AG09309 (cell line): ENCODE data around the gene ANK2.

Experiments
- DNase-seq: peaks from one replicate; pipeline ENCODE4 v3.0.0-alpha.2; 2010; ENCODE audit warnings: low read depth
- H3K4me3 ChIP-seq: 2 replicates; pipeline ENCODE4 v1.5.1; 2011; ENCODE audit warnings: mild to moderate bottlenecking, low read depth, low read length, moderate library complexity; ENCODE audit not compliant: control insufficient read depth
- CTCF ChIP-seq: IDR thresholded peaks from 2 replicates; pipeline ENCODE4 v1.5.1; 2011; ENCODE audit warnings: mild to moderate bottlenecking, low read depth, low read length, inconsistent platforms; ENCODE audit not compliant: insufficient read depth, control insufficient read depth; ENCODE audit errors: missing control alignments

The ANK2 gene

GRCh38 chr4:113024388-113024787 lies 25.1 kb upstream of the ANK2 start:
- no peak overlapping the region for H3K4me3 ChIP-seq
- no peak for TF ChIP-seq CTCF
- DNase-seq = no peak

- TF ChIP-seq CTCF = no peak
- H3K4me3 ChIP-seq = no peak overlapping the region
- DNase-seq = no peak
Measured at GRCh38 chr4:113025416-113025815, 24.0 kb upstream of the ANK2 start.

DNA sequence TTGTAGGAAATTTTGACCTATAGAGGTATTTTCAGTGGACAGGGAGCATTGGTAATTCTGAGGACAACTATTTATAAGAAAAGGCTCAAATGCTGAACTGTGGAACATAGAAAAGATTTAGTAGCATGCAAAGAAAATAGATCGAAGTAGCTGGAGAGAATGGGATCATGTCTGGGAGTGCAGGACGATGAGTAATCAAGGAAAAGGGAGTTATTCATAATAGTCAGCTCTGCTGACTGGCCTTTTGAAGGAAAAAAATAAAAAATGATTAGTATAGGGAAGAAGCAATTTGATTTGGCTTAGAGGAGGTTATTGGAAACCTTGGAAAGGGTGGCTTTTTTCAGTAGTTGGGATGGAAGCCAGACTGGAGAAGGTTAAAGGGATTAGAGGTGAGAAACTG lies 22.9 kb upstream of the ANK2 start:
- no peak for DNase-seq
- no peak for TF ChIP-seq CTCF
- no peak overlapping the region for H3K4me3 ChIP-seq

DNA sequence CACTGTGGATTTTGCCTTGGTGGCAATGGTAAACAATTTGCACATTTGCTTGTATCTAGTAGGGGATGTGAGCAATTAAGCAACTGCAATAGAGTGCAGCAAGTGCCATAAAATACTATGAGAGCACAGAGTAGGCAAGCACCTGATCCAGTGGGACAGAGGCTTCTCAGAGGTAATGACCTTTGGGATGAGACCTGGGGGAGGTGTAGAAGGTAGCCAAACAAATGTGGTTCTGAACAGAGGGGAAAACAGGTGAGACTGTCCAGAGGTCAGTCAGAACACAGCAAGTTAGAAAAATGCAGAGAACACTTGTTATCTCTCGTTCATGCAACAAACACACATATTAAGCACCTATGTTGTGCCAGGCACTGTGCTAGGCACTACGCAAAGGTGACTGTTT lies 21.4 kb upstream of the ANK2 start:
- TF ChIP-seq CTCF = no peak

DNA sequence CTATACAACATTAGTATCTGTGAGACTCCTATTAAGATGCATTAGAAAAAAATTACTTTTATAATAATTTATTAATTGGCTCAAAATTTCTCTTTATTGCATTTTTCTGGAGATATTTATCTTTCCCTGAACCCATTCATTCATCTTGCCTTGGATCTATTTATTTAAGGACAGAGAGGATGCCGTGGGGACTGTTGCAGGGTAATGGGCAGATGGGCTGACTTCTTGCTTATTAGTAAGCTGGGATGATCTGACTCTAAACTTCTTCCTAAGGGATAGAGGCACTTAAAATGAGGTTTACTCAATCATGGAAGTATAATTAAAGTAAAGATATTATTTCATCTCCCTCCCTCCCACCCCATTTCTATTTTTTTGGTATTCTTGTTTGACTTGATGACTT lies 18.2 kb upstream of the ANK2 start:
- no peak overlapping the region for H3K4me3 ChIP-seq
- no peak for DNase-seq
- TF ChIP-seq CTCF = no peak

More for the DNA sequence above, 21.4 kb upstream of the ANK2 start:
- no peak for DNase-seq
- H3K4me3 ChIP-seq = no peak overlapping the region

DNA sequence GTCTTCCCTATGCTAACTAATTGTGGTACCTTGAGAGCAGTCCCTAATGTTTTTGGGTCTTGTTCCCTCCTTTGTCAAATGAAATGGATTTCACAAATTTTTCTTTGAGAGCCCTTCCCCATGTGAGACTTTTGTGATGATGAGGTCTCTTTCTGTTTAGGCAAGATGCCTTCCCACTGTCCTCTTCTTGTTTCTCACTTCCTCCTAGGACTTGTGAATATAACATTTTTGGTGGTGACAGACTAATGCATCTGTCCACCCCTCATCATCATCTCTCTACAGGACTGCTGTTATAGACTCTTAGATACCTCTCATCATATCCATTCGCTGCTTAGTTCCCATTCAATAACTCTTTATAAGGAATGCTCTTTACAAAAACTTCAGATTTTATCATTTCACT lies 8.7 kb upstream of the ANK2 start:
- no peak overlapping the region for H3K4me3 ChIP-seq
- no peak for TF ChIP-seq CTCF
- DNase-seq = no peak

DNA sequence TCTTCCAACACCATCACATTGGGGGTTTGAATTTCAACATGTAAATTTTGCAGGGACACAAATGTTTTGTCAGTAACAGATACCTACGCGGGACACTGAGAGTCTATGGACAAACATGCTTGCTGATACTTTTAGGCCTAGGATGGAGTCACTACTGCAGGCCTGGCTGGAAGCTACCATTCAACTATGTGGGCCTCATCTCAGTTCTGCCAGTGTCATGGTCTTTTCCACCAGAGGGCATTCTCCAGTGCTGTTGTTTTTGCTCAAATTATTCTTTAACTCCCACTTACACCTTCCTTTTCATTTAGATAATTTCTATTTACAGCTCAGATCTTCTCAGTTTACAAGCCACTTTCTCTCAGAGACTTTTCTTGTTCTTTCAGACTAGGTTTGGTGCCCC lies 7.0 kb upstream of the ANK2 start:
- no peak overlapping the region for H3K4me3 ChIP-seq
- no peak for DNase-seq
- TF ChIP-seq CTCF = no peak
